ENCODE data around the gene ERN1.

The ERN1 gene

DNA sequence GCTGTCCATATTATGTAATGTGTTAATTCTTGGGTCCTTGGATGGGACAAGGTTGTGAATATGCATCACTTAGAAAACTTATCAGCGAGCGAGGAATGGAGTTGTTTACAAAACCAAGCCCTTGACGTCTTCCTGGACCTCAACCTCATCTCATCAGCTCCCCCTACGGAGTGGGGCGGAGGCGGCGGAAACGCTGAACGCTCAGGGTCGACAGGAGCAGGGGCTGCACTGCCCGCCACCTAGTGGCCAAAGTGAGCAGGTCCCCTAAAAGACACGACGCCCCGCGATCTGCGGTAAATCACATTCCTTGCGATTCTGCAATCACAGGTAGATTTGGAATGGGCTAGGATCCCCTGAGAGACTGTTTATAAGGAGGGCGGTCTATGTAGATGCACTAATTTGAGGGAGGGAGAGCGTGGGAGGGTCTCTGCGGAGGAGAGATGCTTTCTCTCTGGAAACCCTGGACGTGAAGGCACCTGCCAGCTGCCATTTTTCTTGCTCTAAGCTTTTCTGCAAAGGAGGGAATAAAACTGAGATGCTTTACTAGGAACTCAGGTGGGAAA is 104.1 kb downstream of the ERN1 start (continued):
- TF ChIP-seq ZXDB (tag by site-specific recombination; IDR thresholded peaks at IDR 0.05) (peak; percentile 92), ZNF140 (tag by site-specific recombination; IDR thresholded peaks at IDR 0.05) (no peak), ZEB2 (tag by site-specific recombination; IDR thresholded peaks at IDR 0.05) (peak; percentile 43; the same call in 1 of the 2 replicates), KLF1 (tag by site-specific recombination; IDR thresholded peaks at IDR 0.05) (no peak), ZNF596 (tag by site-specific recombination; IDR thresholded peaks at IDR 0.05) (no peak), ZNF2 (tag by site-specific recombination; IDR thresholded peaks at IDR 0.05) (0 out of 2 replicates have a peak, but pooled peaks have one; percentile 39), ZNF473 (tag by site-specific recombination; IDR thresholded peaks at IDR 0.05) (no peak), ZNF792 (tag by site-specific recombination; IDR thresholded peaks at IDR 0.05) (no peak), HOXD13 (CRISPR knock-in tag; IDR thresholded peaks at IDR 0.05; ENCODE audit: borderline replicate concordance) (no peak), ZNF133 (tag by site-specific recombination; IDR thresholded peaks at IDR 0.05) (no peak), ZFP69B (tag by site-specific recombination; IDR thresholded peaks at IDR 0.05) (no peak), ZNF521 (tag by site-specific recombination; IDR thresholded peaks at IDR 0.05) (no peak), ZNF391 (tag by site-specific recombination; IDR thresholded peaks at IDR 0.05; ENCODE audit: borderline replicate concordance, low read depth) (no peak), ZNF76 (tag by site-specific recombination; IDR thresholded peaks at IDR 0.05; ENCODE audit: borderline replicate concordance, low read depth) (no peak), ZNF221 (tag by site-specific recombination; IDR thresholded peaks at IDR 0.05; ENCODE audit: borderline replicate concordance) (no peak), KLF9 (tag by site-specific recombination; IDR thresholded peaks at IDR 0.05; ENCODE audit: low read depth) (no peak), ZBTB1 (tag by site-specific recombination; IDR thresholded peaks at IDR 0.05) (no peak), ZNF169 (tag by site-specific recombination; IDR thresholded peaks at IDR 0.05) (no peak), GLI2 (tag by site-specific recombination; IDR thresholded peaks at IDR 0.05; ENCODE audit: borderline replicate concordance, low read depth) (no peak), ZNF138 (tag by site-specific recombination; IDR thresholded peaks at IDR 0.05; ENCODE audit: borderline replicate concordance) (no peak), ZNF549 (tag by site-specific recombination; IDR thresholded peaks at IDR 0.05) (no peak), ZNF501 (tag by site-specific recombination; IDR thresholded peaks at IDR 0.05) (peak; percentile 75; the same call in 1 of the 2 replicates), SP3 (tag by site-specific recombination; IDR thresholded peaks at IDR 0.05) (peak; percentile 21; the same call in 1 of the 2 replicates)
- TF ChIP-seq, protein P1, sequence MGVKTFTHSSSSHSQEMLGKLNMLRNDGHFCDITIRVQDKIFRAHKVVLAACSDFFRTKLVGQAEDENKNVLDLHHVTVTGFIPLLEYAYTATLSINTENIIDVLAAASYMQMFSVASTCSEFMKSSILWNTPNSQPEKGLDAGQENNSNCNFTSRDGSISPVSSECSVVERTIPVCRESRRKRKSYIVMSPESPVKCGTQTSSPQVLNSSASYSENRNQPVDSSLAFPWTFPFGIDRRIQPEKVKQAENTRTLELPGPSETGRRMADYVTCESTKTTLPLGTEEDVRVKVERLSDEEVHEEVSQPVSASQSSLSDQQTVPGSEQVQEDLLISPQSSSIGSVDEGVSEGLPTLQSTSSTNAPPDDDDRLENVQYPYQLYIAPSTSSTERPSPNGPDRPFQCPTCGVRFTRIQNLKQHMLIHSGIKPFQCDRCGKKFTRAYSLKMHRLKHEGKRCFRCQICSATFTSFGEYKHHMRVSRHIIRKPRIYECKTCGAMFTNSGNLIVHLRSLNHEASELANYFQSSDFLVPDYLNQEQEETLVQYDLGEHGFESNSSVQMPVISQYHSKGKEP (tag by site-specific recombination; IDR thresholded peaks at IDR 0.05): no peak
- TF ChIP-seq, protein P2, sequence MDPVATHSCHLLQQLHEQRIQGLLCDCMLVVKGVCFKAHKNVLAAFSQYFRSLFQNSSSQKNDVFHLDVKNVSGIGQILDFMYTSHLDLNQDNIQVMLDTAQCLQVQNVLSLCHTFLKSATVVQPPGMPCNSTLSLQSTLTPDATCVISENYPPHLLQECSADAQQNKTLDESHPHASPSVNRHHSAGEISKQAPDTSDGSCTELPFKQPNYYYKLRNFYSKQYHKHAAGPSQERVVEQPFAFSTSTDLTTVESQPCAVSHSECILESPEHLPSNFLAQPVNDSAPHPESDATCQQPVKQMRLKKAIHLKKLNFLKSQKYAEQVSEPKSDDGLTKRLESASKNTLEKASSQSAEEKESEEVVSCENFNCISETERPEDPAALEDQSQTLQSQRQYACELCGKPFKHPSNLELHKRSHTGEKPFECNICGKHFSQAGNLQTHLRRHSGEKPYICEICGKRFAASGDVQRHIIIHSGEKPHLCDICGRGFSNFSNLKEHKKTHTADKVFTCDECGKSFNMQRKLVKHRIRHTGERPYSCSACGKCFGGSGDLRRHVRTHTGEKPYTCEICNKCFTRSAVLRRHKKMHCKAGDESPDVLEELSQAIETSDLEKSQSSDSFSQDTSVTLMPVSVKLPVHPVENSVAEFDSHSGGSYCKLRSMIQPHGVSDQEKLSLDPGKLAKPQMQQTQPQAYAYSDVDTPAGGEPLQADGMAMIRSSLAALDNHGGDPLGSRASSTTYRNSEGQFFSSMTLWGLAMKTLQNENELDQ (tag by site-specific recombination; IDR thresholded peaks at IDR 0.05; ENCODE audit: low read depth): no peak
- TF ChIP-seq, protein P3, sequence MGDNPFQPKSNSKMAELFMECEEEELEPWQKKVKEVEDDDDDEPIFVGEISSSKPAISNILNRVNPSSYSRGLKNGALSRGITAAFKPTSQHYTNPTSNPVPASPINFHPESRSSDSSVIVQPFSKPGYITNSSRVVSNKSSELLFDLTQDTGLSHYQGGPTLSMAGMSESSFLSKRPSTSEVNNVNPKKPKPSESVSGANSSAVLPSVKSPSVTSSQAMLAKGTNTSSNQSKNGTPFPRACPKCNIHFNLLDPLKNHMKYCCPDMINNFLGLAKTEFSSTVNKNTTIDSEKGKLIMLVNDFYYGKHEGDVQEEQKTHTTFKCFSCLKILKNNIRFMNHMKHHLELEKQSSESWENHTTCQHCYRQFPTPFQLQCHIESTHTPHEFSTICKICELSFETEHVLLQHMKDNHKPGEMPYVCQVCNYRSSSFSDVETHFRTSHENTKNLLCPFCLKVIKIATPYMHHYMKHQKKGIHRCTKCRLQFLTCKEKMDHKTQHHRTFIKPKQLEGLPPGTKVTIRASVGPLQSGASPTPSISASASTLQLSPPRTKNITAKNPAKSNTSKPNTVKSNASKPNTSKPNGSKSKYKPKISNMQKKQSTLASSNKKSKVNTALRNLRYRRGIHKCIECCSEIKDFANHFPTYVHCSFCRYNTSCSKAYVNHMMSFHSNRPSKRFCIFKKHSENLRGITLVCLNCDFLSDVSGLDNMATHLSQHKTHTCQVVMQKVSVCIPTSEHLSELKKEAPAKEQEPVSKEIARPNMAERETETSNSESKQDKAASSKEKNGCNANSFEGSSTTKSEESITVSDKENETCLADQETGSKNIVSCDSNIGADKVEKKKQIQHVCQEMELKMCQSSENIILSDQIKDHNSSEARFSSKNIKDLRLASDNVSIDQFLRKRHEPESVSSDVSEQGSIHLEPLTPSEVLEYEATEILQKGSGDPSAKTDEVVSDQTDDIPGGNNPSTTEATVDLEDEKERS (tag by site-specific recombination; IDR thresholded peaks at IDR 0.05): no peak
- TF ChIP-seq, protein P4, sequence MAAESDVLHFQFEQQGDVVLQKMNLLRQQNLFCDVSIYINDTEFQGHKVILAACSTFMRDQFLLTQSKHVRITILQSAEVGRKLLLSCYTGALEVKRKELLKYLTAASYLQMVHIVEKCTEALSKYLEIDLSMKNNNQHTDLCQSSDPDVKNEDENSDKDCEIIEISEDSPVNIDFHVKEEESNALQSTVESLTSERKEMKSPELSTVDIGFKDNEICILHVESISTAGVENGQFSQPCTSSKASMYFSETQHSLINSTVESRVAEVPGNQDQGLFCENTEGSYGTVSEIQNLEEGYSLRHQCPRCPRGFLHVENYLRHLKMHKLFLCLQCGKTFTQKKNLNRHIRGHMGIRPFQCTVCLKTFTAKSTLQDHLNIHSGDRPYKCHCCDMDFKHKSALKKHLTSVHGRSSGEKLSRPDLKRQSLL (tag by site-specific recombination; IDR thresholded peaks at IDR 0.05): no peak
- TF ChIP-seq, protein P5, sequence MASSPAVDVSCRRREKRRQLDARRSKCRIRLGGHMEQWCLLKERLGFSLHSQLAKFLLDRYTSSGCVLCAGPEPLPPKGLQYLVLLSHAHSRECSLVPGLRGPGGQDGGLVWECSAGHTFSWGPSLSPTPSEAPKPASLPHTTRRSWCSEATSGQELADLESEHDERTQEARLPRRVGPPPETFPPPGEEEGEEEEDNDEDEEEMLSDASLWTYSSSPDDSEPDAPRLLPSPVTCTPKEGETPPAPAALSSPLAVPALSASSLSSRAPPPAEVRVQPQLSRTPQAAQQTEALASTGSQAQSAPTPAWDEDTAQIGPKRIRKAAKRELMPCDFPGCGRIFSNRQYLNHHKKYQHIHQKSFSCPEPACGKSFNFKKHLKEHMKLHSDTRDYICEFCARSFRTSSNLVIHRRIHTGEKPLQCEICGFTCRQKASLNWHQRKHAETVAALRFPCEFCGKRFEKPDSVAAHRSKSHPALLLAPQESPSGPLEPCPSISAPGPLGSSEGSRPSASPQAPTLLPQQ (tag by site-specific recombination; IDR thresholded peaks at IDR 0.05): no peak
- TF ChIP-seq, protein P6, sequence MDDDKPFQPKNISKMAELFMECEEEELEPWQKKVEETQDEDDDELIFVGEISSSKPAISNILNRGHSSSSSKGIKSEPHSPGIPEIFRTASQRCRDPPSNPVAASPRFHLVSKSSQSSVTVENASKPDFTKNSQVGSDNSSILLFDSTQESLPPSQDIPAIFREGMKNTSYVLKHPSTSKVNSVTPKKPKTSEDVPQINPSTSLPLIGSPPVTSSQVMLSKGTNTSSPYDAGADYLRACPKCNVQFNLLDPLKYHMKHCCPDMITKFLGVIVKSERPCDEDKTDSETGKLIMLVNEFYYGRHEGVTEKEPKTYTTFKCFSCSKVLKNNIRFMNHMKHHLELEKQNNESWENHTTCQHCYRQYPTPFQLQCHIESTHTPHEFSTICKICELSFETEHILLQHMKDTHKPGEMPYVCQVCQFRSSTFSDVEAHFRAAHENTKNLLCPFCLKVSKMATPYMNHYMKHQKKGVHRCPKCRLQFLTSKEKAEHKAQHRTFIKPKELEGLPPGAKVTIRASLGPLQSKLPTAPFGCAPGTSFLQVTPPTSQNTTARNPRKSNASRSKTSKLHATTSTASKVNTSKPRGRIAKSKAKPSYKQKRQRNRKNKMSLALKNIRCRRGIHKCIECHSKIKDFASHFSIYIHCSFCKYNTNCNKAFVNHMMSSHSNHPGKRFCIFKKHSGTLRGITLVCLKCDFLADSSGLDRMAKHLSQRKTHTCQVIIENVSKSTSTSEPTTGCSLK (tag by site-specific recombination; IDR thresholded peaks at IDR 0.05): no peak

All from HEK293 (cell line).